M059J (cell line): ENCODE results near the gene CDKN1C. TPM values are rescaled to one million over a fixed set of nuclear protein-coding genes. Genes with fewer than 3 reads are reported as not detected.

ENCODE experiments used
- DNase-seq: peaks from one replicate; pipeline ENCODE4 v3.0.0-alpha.2; 2012; ENCODE audit warnings: low read depth
- total RNA-seq: library from RNA; depleted of rRNA; stranded (reverse); fragments of >200 nt; shearing (Covaris generic); gene quantifications from 2 replicates; pipeline ENCODE4 v1.2.3, GENCODE V29; 2014

Gene CDKN1C
- total RNA-seq, 1 experiment from 2014 or later = 4.4 TPM

GRCh38 chr11:2890466-2891294 lies 5.1 kb upstream of the CDKN1C start:
- DNase-seq = no peak

GRCh38 chr11:2889362-2890273 lies 4.0 kb upstream of the CDKN1C start:
- DNase-seq = no peak

- DNase-seq = peak; percentile 77
These were observed 2.8 kb upstream of the CDKN1C start for GRCh38 chr11:2888266-2888968.

- no peak for DNase-seq
These were observed 2.1 kb upstream of the CDKN1C start for GRCh38 chr11:2887515-2888195.

- DNase-seq = no peak
These were observed 1.4 kb upstream of the CDKN1C start for GRCh38 chr11:2886936-2887335.

- no peak for DNase-seq
These were observed 768 bp upstream of the CDKN1C start for GRCh38 chr11:2886191-2886894.

- peak; percentile 64 for DNase-seq
These were observed 428 bp downstream of the CDKN1C start for GRCh38 chr11:2885017-2885677.

- DNase-seq = no peak
These were observed 1.4 kb downstream of the CDKN1C start for GRCh38 chr11:2883979-2884815.

- no peak for DNase-seq
These were observed 2.0 kb downstream of the CDKN1C start for GRCh38 chr11:2883640-2883978.

GRCh38 chr11:2882396-2883110 lies 3.0 kb downstream of the CDKN1C start:
- no peak for DNase-seq

- DNase-seq = no peak
These were observed 3.6 kb downstream of the CDKN1C start for GRCh38 chr11:2881981-2882375.

GRCh38 chr11:2881076-2881980 lies 4.2 kb downstream of the CDKN1C start:
- DNase-seq = no peak

GRCh38 chr11:2880646-2881045 lies 4.9 kb downstream of the CDKN1C start:
- no peak for DNase-seq

GRCh38 chr11:2878782-2879181 lies 6.8 kb downstream of the CDKN1C start:
- DNase-seq = no peak

GRCh38 chr11:2877474-2877873 lies 8.1 kb downstream of the CDKN1C start:
- no peak for DNase-seq

- DNase-seq = no peak
These were observed 10.6 kb downstream of the CDKN1C start for GRCh38 chr11:2874963-2875362.

- no peak for DNase-seq
These were observed 14.4 kb downstream of the CDKN1C start for GRCh38 chr11:2870969-2871680.
